Brain microvascular endothelial cell (primary cell): ENCODE data around the gene JCAD.

Experiments used
- DNase-seq: peaks from one replicate; pipeline ENCODE4 v3.0.0-alpha.2; 2020
- H3K27ac ChIP-seq: fragments of 250-450 bp; sonication (Bioruptor Pico); 2 replicates; pipeline ENCODE4 v1.5.1; 2020; ENCODE audit warnings: mild to moderate bottlenecking, moderate library complexity
- H3K27me3 ChIP-seq: fragments of 250-450 bp; sonication (Bioruptor Pico); replicated peaks from 2 replicates; pipeline ENCODE4 v1.5.1; 2020; ENCODE audit warnings: mild to moderate bottlenecking
- H3K36me3 ChIP-seq: fragments of 250-450 bp; sonication (Bioruptor Pico); replicated peaks from 2 replicates; pipeline ENCODE4 v1.5.1; 2020; ENCODE audit warnings: mild to moderate bottlenecking
- H3K4me3 ChIP-seq: 2 replicates; pipeline ENCODE4 v1.5.1; 2011; ENCODE audit warnings: low read depth, mild to moderate bottlenecking, control low read depth, low read length, moderate library complexity
- CTCF ChIP-seq: IDR thresholded peaks from 2 replicates; pipeline ENCODE4 v1.5.1; 2011; ENCODE audit warnings: low read depth, mild to moderate bottlenecking, moderate library complexity, low read length, control low read depth, inconsistent platforms; ENCODE audit errors: missing control alignments
- in situ Hi-C: cut with HindIII; loops from 2 replicates; pipeline ENCODE4 v1.10.0; 2017; ENCODE audit warnings: low sequenced_read_pairs, low pct_ligation_motif_present

The JCAD gene

GRCh38 chr10:30056281-30056680, 3.1 kb downstream of the JCAD start:
- Histone ChIP-seq H3K27ac (no peak overlapping the region), H3K27me3 (no peaks in the 10 kb centered on the region), H3K36me3 (no peaks in the 10 kb centered on the region), H3K4me3 (no peak overlapping the region)
- DNase-seq, result no peak
- in situ Hi-C loops, result no loop called here
- no peak for TF ChIP-seq CTCF

- no peak overlapping the region for H3K4me3 ChIP-seq
- no peak overlapping the region for H3K27ac ChIP-seq
- DNase-seq, result no peak
- H3K36me3 ChIP-seq, result no peaks in the 10 kb centered on the region
- H3K27me3 ChIP-seq, result no peaks in the 10 kb centered on the region
- in situ Hi-C loops, result no loop called here
- TF ChIP-seq CTCF, result no peak
Measured at GRCh38 chr10:30055226-30055662, 4.1 kb downstream of the JCAD start.

GRCh38 chr10:30052062-30052461, 7.3 kb downstream of the JCAD start:
- no peaks in the 10 kb centered on the region for H3K27me3 ChIP-seq
- TF ChIP-seq CTCF, result no peak
- in situ Hi-C loops, result no loop called here
- no peak overlapping the region for H3K4me3 ChIP-seq
- DNase-seq, result no peak
- H3K27ac ChIP-seq, result no peak overlapping the region
- no peaks in the 10 kb centered on the region for H3K36me3 ChIP-seq

- no peak for DNase-seq
- Histone ChIP-seq H3K27ac (no peak overlapping the region), H3K27me3 (no peaks in the 10 kb centered on the region), H3K36me3 (no peaks in the 10 kb centered on the region), H3K4me3 (no peak overlapping the region)
- in situ Hi-C loops, result no loop called here
- no peak for TF ChIP-seq CTCF
Measured at GRCh38 chr10:30051220-30051619, 8.2 kb downstream of the JCAD start.

GRCh38 chr10:30050411-30050810, 9.0 kb downstream of the JCAD start:
- no peak for TF ChIP-seq CTCF
- no peak for DNase-seq
- Histone ChIP-seq H3K27ac (no peak overlapping the region), H3K4me3 (no peak overlapping the region), H3K27me3 (no peaks in the 10 kb centered on the region), H3K36me3 (no peaks in the 10 kb centered on the region)
- in situ Hi-C loops, result no loop called here

- H3K27me3 ChIP-seq, result no peaks in the 10 kb centered on the region
- DNase-seq, result no peak
- no peak for TF ChIP-seq CTCF
- H3K4me3 ChIP-seq, result no peak overlapping the region
- in situ Hi-C loops, result no loop called here
- H3K27ac ChIP-seq, result no peak overlapping the region
- no peaks in the 10 kb centered on the region for H3K36me3 ChIP-seq
Measured at GRCh38 chr10:30048768-30049517, 10.4 kb downstream of the JCAD start.
